ENCODE results near the gene DIS3.

The DIS3 gene

GRCh38 chr13:72716776-72717175 lies 64.9 kb downstream of the DIS3 start:
- Histone ChIP-seq H3K4me3 (no peak overlapping the region), H3K27ac (no peak overlapping the region)
- DNase-seq (ENCODE audit: low spot score), result no peak
- TF ChIP-seq CTCF (IDR thresholded peaks at IDR 0.05), result no peak
